Measurements from ENCODE around the gene PLXNB2.

The PLXNB2 gene

DNA sequence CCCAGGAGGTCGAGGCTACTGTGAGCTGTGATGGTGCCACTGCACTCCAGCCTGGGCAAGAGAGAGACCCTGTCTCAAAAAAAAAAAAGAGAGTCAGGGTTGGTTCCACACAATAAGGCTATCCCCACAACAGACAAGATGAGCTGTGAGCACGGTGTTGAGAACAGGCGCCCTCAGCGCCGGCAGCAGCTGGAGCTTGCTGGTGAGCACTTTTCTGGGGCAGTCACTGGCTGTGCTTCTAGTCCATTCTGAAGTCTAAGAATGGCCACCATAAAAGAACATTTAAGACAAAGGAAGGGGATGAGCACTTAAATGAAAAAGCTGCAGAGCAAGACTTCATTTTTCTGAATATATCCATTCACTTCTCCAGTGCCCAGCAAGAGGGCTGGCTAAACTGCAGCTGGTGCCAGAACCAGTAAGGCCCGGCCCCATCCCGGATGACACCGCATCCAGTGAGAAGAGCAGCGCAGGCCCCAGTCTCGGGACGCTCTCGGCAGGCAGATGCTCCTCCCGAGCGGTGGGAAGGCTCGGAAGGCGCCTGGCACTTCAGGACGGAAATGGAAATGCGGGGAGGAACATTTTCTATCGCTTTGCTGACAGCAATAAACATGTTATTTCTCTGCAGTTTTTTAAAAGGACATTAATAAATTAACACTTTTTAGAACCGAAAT, 74.8 kb downstream of the PLXNB2 start:
- Histone ChIP-seq H3K4me1 (ENCODE audit: insufficient read depth, low read length) (no peaks in the 10 kb centered on the region), H3K4me2 (ENCODE audit: insufficient read depth, low read length) (no peak overlapping the region), H3K79me2 (ENCODE audit: insufficient read depth, low read length) (peaks cover 48% of the 10 kb centered on the region), H4K20me1 (ENCODE audit: insufficient read depth, low read length) (peaks cover 35% of the 10 kb centered on the region), H3K4me3 (ENCODE audit: low read depth in 1 of 2, low read length in 2 of 2) (no peak overlapping the region), H2AFZ (ENCODE audit: low read depth, low read length) (no peak overlapping the region), H3K9ac (ENCODE audit: low read depth, low read length) (no peak overlapping the region), H3K27me3 (ENCODE audit: insufficient read depth, low read length, poor library complexity) (no peaks in the 10 kb centered on the region), H3K36me3 (ENCODE audit: insufficient read depth, low read length) (peaks cover 48% of the 10 kb centered on the region), H3K27ac (ENCODE audit: low read length) (no peak overlapping the region), H3K9me3 (ENCODE audit: insufficient read depth, low read length, severe bottlenecking) (no peaks in the 10 kb centered on the region)
- ATAC-seq (ENCODE audit: insufficient read depth, low read depth) (no peak), DNase-seq (no peak)
- TF ChIP-seq, protein P1, sequence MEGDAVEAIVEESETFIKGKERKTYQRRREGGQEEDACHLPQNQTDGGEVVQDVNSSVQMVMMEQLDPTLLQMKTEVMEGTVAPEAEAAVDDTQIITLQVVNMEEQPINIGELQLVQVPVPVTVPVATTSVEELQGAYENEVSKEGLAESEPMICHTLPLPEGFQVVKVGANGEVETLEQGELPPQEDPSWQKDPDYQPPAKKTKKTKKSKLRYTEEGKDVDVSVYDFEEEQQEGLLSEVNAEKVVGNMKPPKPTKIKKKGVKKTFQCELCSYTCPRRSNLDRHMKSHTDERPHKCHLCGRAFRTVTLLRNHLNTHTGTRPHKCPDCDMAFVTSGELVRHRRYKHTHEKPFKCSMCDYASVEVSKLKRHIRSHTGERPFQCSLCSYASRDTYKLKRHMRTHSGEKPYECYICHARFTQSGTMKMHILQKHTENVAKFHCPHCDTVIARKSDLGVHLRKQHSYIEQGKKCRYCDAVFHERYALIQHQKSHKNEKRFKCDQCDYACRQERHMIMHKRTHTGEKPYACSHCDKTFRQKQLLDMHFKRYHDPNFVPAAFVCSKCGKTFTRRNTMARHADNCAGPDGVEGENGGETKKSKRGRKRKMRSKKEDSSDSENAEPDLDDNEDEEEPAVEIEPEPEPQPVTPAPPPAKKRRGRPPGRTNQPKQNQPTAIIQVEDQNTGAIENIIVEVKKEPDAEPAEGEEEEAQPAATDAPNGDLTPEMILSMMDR (IDR thresholded peaks at IDR 0.05; ENCODE audit: borderline replicate concordance, extremely low read depth, low read length, poor library complexity, severe bottlenecking) = no peak
- no peak for TF ChIP-seq EZH2 (IDR thresholded peaks at IDR 0.05; ENCODE audit: borderline replicate concordance, low read depth, low read length, severe bottlenecking)

DNA sequence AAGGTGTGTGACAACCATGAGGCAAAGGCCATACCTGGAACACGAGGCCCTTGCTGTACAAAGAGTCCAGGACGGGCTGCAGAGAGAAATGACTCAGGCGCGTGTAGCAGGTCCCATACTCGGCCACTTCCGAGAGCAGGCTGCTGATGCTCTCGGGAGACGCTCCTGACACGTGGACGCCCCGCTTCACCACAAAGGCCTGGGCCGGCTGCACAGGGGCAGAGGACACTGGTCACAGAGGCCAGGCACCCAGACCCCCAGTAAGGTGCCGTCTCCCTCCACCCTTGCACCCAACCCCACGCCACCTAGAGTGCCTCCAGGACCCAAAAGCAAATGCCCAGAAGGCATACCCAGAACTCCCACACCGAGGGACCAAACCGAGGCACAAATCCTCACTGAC, 78.1 kb downstream of the PLXNB2 start:
- Histone ChIP-seq H4K20me1 (ENCODE audit: insufficient read depth, low read length) (peaks cover 33% of the 10 kb centered on the region), H3K79me2 (ENCODE audit: insufficient read depth, low read length) (peaks cover 18% of the 10 kb centered on the region), H3K4me1 (ENCODE audit: insufficient read depth, low read length) (no peaks in the 10 kb centered on the region), H2AFZ (ENCODE audit: low read depth, low read length) (no peak overlapping the region), H3K36me3 (ENCODE audit: insufficient read depth, low read length) (peaks cover 55% of the 10 kb centered on the region), H3K9ac (ENCODE audit: low read depth, low read length) (no peak overlapping the region), H3K27me3 (ENCODE audit: insufficient read depth, low read length, poor library complexity) (no peaks in the 10 kb centered on the region), H3K27ac (ENCODE audit: low read length) (no peak overlapping the region), H3K4me2 (ENCODE audit: insufficient read depth, low read length) (no peak overlapping the region), H3K9me3 (ENCODE audit: insufficient read depth, low read length, severe bottlenecking) (no peaks in the 10 kb centered on the region), H3K4me3 (ENCODE audit: low read depth in 1 of 2, low read length in 2 of 2) (no peak overlapping the region)
- no peak for ATAC-seq (ENCODE audit: insufficient read depth, low read depth)
- no peak for TF ChIP-seq EZH2 (IDR thresholded peaks at IDR 0.05; ENCODE audit: borderline replicate concordance, low read depth, low read length, severe bottlenecking)
- TF ChIP-seq, protein P1 (IDR thresholded peaks at IDR 0.05; ENCODE audit: borderline replicate concordance, extremely low read depth, low read length, poor library complexity, severe bottlenecking) = no peak
- DNase-seq = no peak

DNA sequence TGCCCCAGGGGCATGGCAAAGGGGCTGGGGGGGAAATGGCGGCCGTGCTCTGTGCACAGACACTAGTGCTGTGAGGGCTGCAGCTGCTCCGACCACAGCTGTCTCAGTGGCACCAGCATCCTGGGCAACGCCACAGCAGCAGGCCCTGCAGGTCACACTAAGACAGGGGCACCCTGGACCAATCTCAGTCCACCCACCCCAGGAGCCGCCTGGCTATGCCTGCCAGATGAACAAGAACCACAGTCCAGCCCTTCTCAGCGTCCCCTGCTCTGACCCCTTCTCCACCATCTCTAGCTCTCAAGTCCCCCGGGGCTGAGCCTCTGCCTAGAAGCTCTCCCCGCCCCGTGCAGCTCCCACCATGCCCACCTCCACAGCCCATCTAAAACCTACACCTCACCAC, 79.1 kb downstream of the PLXNB2 start:
- TF ChIP-seq EZH2 (IDR thresholded peaks at IDR 0.05; ENCODE audit: borderline replicate concordance, low read depth, low read length, severe bottlenecking) = no peak
- TF ChIP-seq, protein P1 (IDR thresholded peaks at IDR 0.05; ENCODE audit: borderline replicate concordance, extremely low read depth, low read length, poor library complexity, severe bottlenecking) = no peak
- H3K4me1 ChIP-seq (ENCODE audit: insufficient read depth, low read length) = no peaks in the 10 kb centered on the region
- no peak overlapping the region for H2AFZ ChIP-seq (ENCODE audit: low read depth, low read length)
- no peak overlapping the region for H3K9ac ChIP-seq (ENCODE audit: low read depth, low read length)
- peaks cover 55% of the 10 kb centered on the region for H3K36me3 ChIP-seq (ENCODE audit: insufficient read depth, low read length)
- no peaks in the 10 kb centered on the region for H3K9me3 ChIP-seq (ENCODE audit: insufficient read depth, low read length, severe bottlenecking)
- H3K79me2 ChIP-seq (ENCODE audit: insufficient read depth, low read length) = peaks cover 12% of the 10 kb centered on the region; the same call in 1 of the 2 replicates
- H3K27ac ChIP-seq (ENCODE audit: low read length) = no peak overlapping the region
- H3K4me2 ChIP-seq (ENCODE audit: insufficient read depth, low read length) = no peak overlapping the region
- peaks cover 25% of the 10 kb centered on the region for H4K20me1 ChIP-seq (ENCODE audit: insufficient read depth, low read length)
- no peak overlapping the region for H3K4me3 ChIP-seq (ENCODE audit: low read depth in 1 of 2, low read length in 2 of 2)
- H3K27me3 ChIP-seq (ENCODE audit: insufficient read depth, low read length, poor library complexity) = no peaks in the 10 kb centered on the region
- ATAC-seq (ENCODE audit: insufficient read depth, low read depth) (no peak), DNase-seq (no peak)

All from DND-41 (cell line).